Vein endothelial cell (primary cell): Measurements from ENCODE around the gene SEZ6L. TPM values are rescaled to one million over a fixed set of nuclear protein-coding genes. Genes with fewer than 3 reads are reported as not detected.

Source experiments
- small RNA-seq: library from RNA; depleted of rRNA; stranded (forward); fragments of <200 nt; gene quantifications from one replicate; pipeline ENCODE3, GENCODE V24; 2012
- total RNA-seq: library from RNA; depleted of rRNA; stranded (reverse); fragments of >200 nt; gene quantifications from 2 replicates; pipeline ENCODE4 v1.2.3, GENCODE V29; 2012

The SEZ6L gene
- total RNA-seq = not detected in 2 replicates

GRCh38 chr22:26169315-26170111 lies at the start of gene SEZ6L:
Gene SEZ6L (plus strand): TSS chr22:26169462. CDS start chr22:26169670, 208 bp downstream.

GRCh38 chr22:26428515-26429457 lies 259.5 kb downstream of the SEZ6L start, which contains the start of gene ASPHD2:
Gene ASPHD2 (plus strand): TSS chr22:26429260. CDS start chr22:26433616, 4,356 bp downstream.

Small RNAs within 50 kb of the gene (small RNA-seq; reads per million reads assigned to genes)
- not detected for gene RNA5SP495
